Motor neuron (in vitro differentiated cells): Measurements from ENCODE around the gene SP1. TPM values are rescaled to one million over a fixed set of nuclear protein-coding genes. Genes with fewer than 3 reads are reported as not detected.
"Not testable (repeated sequence)": the region's sequence is repeated elsewhere in the genome, so short reads cannot be mapped to it uniquely, and the experiment has no call there.

Experiments used
- ATAC-seq, 8 experiments: fragments of 200-7000 bp; cut with Tn5 transposase; replicated peaks in 6 of 8; 2 replicates each; pipeline ENCODE4 v1.8.0; 2021; ENCODE audit warnings: mild to moderate bottlenecking in 8 of 8, moderate library complexity in 8 of 8
- H3K27ac ChIP-seq, 2 donors: fragments of 250-450 bp; sonication (Bioruptor Pico); 2 replicates each; pipeline ENCODE4 v1.9.0; 2021; ENCODE audit warnings: antibody characterized with exemption in 2 of 2, mild to moderate bottlenecking in 2 of 2, moderate library complexity in 1 of 2
- H3K4me1 ChIP-seq, 2 donors: fragments of 250-450 bp; sonication (Bioruptor Pico); replicated peaks in 1 of 2; 2 replicates each; pipeline ENCODE4 v1.6.1; 2021; ENCODE audit warnings: antibody characterized with exemption in 2 of 2, mild to moderate bottlenecking in 2 of 2, moderate library complexity in 1 of 2
- H3K4me3 ChIP-seq, 5 donors: fragments of 250-450 bp; sonication (Bioruptor Pico); 2 replicates each; pipeline ENCODE4 v1.9.0; 2021; ENCODE audit warnings: antibody characterized with exemption in 5 of 5, mild to moderate bottlenecking in 5 of 5, moderate library complexity in 4 of 5
- WGBS, 10 experiments: fragments of 450-650 bp; shearing (Covaris generic); methylation state at CpG; one replicate each; pipeline ENCODE4 v1.0.0; 2022; 5-methylcytosine and 5-hydroxymethylcytosine counted together
- in situ Hi-C, 9 experiments: fragments of 400-800 bp; cut with MboI; loops; one replicate each; pipeline ENCODE4 v1.15.0; 2021; ENCODE audit warnings: low sequenced_read_pairs in 9 of 9, low pct_unique_long_range_greater_than_20kb in 2 of 9; ENCODE audit not compliant: unreplicated experiment in 9 of 9
- total RNA-seq, 8 experiments: library from RNA; unstranded; fragments of 300-600 nt; gene quantifications; 2 replicates each; pipeline versions ENCODE4 v1.2.3 to v1.2.4, GENCODE V29; 2022

Gene SP1
- total RNA-seq, 8 experiments from 2014 or later, result 17.2 to 56.3 (median 31.1) TPM

DNA sequence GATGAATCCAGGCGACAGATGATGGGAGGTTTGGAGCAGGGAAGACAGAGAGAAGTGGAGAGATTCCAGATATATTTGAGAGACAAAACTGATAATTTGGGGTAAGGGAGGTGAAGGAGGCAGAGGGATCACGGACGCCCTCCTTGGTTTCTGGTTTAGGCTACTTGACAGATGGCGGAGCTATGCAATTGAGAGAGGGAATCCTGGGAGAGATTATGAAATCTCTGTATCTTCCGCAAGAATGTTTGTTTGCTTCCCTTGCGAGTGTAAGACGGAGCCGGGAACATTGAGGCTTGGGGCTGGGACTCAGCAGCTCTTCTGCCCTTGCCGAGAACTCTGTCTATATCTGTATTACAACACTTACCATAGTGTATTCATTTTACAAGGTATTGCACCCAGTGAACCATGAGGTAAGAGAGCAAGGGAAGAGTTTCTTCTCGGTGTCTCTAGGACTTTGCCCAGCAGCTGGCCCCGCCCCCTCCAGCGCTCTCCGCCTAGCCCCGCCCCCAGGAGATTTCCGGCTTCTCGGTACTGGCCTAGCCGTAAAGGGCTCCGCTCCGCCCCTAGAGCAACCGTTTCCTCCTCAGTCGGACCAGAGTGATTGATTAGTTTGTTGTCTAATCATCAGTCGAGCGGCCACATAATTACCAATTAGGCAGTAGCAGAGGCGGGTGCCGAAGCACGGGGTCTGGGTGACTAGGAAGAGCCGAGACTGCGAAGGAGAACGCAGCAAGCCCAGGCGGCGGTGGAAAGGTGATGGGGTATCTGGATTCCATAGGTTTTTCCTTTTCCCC is 61.3 kb downstream of the SP1 start, which contains the start of gene PRR13:
TSS of gene PRR13 (plus strand) at position 695 of the 794 bp plus-strand sequence. CDS start 981 bp downstream, outside the sequence.
- peak within 1 kb of the TSS; percentile 38 to 72 (median 50) for H3K4me3 ChIP-seq
- 0 to 15% (median 6%) methylated on average over 3 to 15 of the region's 31 CpGs; no CpG with 5 or more reads in 1 of the 10 experiments for WGBS, 10 experiments
- H3K27ac ChIP-seq, result peak within 1 kb of the TSS; percentile 67 to 83
- in situ Hi-C loops, result loop anchor here in 1 of 9 experiments (25.0 kb wide), 1 partner anchor 104 kb away; the partner anchor contains the start of gene SP7
- peaks cover 14% of the 10 kb centered on the region in 2 donors for H3K4me1 ChIP-seq
- ATAC-seq, result peak; percentile 92 to 99 (median 98)

DNA sequence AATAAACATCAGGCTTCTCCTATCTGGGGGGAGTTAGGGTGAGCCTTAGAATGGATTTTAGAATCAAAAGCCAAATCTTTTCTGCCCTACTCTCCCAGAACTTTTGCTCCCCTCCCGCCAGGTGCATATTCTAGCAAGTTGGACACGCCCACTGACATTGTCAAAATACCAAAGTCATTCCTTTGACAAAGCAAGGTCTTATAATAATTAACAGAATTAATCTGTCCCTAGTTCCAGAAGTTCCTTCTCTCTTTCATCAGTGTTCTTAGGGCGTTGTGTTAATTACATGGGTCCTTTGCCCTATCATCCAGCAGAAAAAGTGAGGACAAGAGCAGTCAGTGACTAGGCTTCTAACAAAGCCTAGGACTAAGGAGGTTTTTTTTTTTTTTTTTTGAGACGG is 64.0 kb downstream of the SP1 start:
- ATAC-seq, result no peak
- WGBS, 10 experiments, result 73 to 100% (median 86%) methylated on average over 2 to 3 of the region's 4 CpGs; no CpG with 5 or more reads in 3 of the 10 experiments
- Histone ChIP-seq H3K27ac (no peak overlapping the region), H3K4me1 (peaks cover 14% of the 10 kb centered on the region in 2 donors), H3K4me3 (no peak overlapping the region)
- in situ Hi-C loops, result loop anchor here in 1 of 9 experiments (25.0 kb wide), 1 partner anchor 107 kb away; the partner anchor contains the start of gene SP7

DNA sequence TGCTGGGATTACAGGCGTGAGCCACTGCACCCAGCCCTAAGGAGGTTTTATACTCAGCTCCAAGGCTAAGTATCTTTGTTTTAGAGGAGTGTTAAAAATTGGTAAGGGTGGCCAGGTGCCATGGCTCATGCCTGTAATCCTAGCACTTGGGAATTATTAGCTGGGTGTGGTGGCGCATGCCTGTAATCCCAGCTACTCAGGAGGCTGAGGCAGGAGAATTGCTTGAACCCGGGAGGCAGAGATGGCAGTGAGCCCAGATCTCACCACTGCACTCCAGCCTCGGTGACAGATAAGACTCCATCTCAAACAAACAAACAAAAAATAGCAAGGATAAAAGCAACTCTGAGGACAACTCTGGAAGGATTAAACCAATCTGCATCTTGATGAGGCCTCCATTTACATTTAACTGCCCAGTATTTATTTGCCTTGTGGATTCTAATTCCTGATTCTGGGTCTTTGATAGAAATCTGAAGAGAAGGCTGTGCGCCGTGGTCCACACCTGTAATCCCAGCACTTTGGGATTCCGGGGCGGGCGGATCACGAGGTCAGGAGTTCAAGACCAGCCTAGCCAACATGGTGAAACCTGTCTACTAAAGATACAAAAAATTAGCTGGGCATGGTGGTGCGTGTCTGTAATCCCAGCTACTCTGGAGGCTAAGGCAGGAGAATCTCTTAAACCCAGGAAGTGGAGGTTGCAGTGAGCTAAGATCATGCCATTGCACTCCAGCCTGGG is 64.8 kb downstream of the SP1 start:
- WGBS, 10 experiments, result 82 to 100% (median 96%) methylated on average over 1 to 9 of the region's 11 CpGs
- in situ Hi-C loops, result loop anchor here in 1 of 9 experiments (25.0 kb wide), 1 partner anchor 107 kb away; the partner anchor contains the start of gene SP7
- not testable (repeated sequence) for H3K4me3 ChIP-seq, H3K27ac ChIP-seq, ATAC-seq
- H3K4me1 ChIP-seq, result peaks cover 14% of the 10 kb centered on the region in 2 donors

DNA sequence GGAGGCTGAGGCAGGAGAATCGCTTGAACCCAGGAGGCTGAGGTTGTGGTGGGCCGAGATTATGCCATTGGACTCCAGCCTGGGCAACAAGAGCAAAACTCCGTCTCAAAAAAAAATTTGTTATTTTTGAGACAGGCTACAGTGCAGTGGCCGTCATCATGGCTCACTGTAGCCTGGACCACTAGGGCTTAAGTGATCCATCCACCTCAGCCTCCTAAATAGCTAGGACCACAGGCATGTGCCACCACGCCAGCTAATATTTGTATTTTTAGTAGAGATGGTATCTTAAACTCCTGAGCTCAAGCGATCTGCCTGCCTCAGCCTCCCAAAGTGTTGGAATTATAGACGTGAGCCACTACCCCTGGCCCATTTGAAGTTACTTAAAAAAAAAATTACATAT is 71.0 kb downstream of the SP1 start:
- Histone ChIP-seq H3K4me3 (no peak overlapping the region), H3K27ac (no peak overlapping the region), H3K4me1 (peaks cover 7 to 13% of the 10 kb centered on the region in 2 donors)
- in situ Hi-C loops, result no loop called here
- ATAC-seq, result no peak
- WGBS, 10 experiments, result 75 to 100% (median 100%) methylated on average over 1 to 4 of the region's 7 CpGs; no CpG with 5 or more reads in 4 of the 10 experiments

DNA sequence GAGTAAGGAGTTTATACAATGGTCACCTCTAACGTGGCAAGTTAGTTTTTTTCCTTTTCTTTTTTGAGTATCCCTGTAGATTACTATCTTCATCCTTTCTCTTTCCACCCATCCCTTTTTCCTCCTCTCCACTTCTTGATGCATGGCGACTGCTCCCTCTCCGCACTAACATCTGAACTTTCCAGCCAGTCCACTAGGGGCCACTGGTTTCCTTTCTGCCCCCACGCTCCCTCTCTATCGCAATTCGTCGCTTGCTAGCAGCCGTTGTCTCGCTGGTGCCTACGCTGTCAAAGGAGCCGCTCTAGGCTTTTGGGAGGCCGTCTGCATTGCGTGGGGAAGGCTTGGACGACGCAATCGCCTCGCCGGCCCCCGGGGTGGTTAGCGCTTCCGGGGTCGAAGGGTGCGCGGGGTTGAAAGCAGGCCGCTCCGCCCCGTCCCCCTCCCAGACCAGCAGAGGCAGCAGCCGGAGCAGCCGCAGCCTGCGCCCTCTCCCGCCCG is 71.7 kb downstream of the SP1 start, which contains the start of gene PCBP2:
TSS of gene PCBP2 (plus strand) at position 442 of the 498 bp plus-strand sequence. CDS start 2,699 bp downstream, outside the sequence.
- in situ Hi-C loops, result no loop called here
- ATAC-seq, result peak; percentile 87 to 98 (median 96)
- Histone ChIP-seq H3K4me3 (peak within 1 kb of the TSS; percentile 57 to 84 (median 69)), H3K27ac (peak within 1 kb of the TSS; percentile 92 to 95), H3K4me1 (peaks cover 7 to 13% of the 10 kb centered on the region in 2 donors)
- WGBS, 10 experiments, result 0 to 7% (median 1%) methylated on average over 2 to 11 of the region's 32 CpGs

DNA sequence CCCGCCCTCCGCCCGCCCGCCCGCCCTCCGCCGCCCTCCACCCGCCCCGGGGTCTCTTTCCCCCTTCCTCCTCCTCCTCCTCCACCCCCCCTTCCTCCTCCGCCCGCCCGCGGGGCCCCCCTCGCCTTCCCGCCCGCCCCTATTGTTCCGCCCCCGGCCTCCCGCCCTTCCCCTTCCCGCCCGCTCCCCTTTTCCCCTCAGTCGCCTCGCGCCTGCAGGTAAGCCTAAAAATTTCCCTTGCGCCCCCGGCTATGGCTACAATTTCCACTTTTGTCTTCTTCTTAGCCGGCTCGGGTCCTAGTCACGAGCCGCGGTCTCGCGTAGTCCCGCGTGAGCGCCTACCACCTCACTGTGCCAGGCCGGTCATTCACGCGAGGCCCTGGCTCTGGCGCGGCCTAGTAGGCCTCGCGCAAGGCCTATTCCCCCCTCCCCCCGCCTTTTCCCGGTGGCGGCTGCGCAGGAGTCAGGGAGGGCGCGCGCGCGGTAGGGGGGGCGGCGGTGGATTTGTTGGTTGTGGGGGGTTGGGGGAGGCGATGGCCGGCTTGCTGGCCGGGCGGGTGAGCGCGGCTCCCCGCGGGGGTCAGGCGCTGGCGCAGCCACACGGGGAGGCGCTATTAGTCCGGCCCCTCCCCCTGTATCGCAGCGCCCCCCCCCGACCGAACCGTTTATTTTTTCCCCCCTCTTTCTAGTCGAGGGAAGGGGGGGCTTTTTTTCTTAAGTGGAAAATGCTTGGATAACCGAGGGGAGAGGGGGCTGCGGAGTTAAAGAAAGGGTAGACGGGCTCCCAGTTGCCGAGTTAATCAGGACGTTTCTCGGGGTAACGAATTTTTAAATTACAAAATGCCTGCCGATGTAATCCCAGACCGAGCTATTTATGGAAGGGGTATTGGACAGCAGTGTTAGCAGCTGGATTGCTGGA is 72.4 kb downstream of the SP1 start:
- Histone ChIP-seq H3K4me3 (peak overlapping the region; percentile 57 to 84 (median 69)), H3K4me1 (peaks cover 7 to 13% of the 10 kb centered on the region in 2 donors), H3K27ac (peak overlapping the region; percentile 92 to 95)
- peak; percentile 39 to 56 (median 49) for ATAC-seq
- 0 to 3% (median 0%) methylated on average over 1 to 9 of the region's 82 CpGs; no CpG with 5 or more reads in 2 of the 10 experiments for WGBS, 10 experiments
- in situ Hi-C loops, result no loop called here

DNA sequence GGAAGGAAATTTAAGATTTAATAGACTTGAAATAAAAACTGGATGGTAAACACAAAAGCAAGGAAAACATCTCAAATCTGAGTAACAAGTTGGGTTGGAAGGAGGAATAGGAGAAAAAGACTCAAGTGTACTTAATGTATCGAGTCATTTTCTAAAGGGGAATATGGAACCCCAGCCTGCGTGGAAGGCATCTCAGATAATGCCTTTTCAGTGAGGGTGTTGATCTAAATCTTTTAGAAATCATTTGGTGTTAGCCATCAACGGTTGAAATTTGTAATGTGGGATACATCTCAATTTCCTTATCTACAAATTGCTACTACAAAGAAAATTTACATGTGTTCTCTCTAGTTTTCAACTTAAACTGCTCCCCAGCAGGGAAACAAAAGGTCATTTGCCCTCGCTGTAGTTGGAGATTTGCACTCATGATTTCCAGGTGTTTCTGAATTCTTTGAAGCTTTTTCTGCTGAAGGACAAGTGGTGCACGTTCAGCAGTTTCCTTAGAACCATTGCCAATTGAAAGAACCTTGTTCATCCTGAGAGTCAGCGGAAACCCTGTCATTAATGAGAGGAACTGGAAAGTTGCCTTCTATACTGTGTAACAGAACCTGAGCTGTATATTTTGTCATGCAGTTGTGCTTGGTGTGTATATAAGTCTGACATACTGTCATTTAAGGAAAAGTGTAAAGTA is 74.1 kb downstream of the SP1 start:
- H3K4me1 ChIP-seq, result peaks cover 7 to 13% of the 10 kb centered on the region in 2 donors
- H3K27ac ChIP-seq, result no peak overlapping the region
- H3K4me3 ChIP-seq, result peak overlapping the region in 2 of 5 donors; percentile 68 to 78
- 13 to 80% (median 64%) methylated on average over 1 to 6 of the region's 6 CpGs for WGBS, 10 experiments
- no peak for ATAC-seq
- in situ Hi-C loops, result no loop called here

DNA sequence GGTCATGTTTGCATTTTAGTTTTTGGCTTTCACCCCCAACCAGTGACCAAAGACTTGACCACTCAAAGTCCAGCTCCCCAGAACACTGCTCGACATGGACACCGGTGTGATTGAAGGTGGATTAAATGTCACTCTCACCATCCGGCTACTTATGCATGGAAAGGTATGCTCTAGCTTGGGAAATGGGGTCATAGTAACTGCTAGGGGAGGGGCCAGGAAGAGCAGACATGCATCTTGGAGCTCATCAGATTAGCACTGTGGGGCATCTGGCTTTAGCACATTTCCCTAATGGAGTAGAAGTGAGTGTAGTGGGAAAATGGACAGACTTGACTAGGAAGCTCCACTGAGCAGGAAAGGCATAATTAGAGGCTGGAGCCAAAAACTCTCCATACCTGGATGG is 74.7 kb downstream of the SP1 start:
- in situ Hi-C loops, result no loop called here
- no peak overlapping the region for H3K4me3 ChIP-seq
- H3K27ac ChIP-seq, result no peak overlapping the region
- WGBS, 10 experiments, result 40 to 100% (median 96%) methylated on average over 1 to 3 of the region's 3 CpGs; no CpG with 5 or more reads in 1 of the 10 experiments
- ATAC-seq, result no peak
- peaks cover 7 to 13% of the 10 kb centered on the region in 2 donors for H3K4me1 ChIP-seq

DNA sequence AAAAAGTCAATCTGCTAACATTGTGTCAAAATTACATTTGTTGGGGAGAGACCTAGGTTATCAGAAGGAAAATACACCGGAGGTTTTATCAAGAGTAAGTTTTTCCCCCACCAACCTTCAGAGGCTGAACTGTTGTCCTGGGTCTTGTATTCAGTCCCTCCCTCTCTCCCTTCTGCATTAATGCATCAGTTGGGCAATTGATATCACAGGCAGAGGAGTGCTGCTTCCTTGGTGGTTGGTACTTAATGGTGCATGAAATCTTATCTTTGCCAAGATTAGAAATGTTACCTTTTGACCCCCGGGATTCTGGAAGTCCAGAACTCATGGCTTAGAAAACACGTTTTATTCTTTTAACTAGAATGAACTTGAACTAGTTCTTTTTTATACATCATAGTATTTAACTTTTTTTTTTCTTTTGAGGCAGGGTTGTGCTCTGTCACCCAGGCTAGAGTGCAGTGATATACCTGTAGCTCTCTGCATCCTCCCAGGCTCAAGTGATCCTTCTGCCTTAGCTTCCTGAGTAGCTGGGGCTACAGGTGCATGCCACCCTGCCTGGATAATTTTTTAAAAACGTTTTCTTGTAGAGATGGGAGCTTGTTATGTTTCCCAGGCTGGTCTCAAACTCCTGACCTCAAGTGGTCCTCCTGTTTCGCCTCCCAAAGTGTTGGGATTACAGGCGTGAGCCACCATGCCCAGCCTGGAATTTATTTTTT is 76.8 kb downstream of the SP1 start:
- H3K4me3 ChIP-seq, result no peak overlapping the region
- H3K4me1 ChIP-seq, result peaks cover 7 to 13% of the 10 kb centered on the region in 2 donors
- 63 to 92% (median 87%) methylated on average over 4 to 6 of the region's 6 CpGs for WGBS, 10 experiments
- ATAC-seq, result no peak
- in situ Hi-C loops, result no loop called here
- no peak overlapping the region for H3K27ac ChIP-seq

DNA sequence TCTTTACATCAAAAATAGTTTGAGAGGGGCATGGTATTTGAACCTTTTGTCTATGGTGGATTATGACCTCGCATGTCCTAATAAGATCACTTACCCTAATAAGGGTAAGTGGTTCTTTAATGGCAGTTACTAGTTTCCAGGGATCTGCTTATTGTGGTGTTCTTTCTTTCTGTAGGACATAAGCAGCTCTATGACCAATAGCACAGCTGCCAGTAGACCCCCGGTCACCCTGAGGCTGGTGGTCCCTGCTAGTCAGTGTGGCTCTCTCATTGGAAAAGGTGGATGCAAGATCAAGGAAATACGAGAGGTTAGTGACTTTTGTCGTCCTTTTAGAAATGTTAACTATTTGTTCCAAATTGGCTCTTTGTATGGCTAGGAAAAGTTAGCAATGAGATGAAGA is 79.1 kb downstream of the SP1 start:
- H3K4me3 ChIP-seq, result no peak overlapping the region
- H3K27ac ChIP-seq, result no peak overlapping the region
- peaks cover 0 to 7% of the 10 kb centered on the region in 2 donors for H3K4me1 ChIP-seq
- WGBS, 10 experiments, result 47 to 100% (median 89%) methylated on average over 1 to 4 of the region's 4 CpGs; no CpG with 5 or more reads in 1 of the 10 experiments
- no peak for ATAC-seq
- in situ Hi-C loops, result no loop called here

DNA sequence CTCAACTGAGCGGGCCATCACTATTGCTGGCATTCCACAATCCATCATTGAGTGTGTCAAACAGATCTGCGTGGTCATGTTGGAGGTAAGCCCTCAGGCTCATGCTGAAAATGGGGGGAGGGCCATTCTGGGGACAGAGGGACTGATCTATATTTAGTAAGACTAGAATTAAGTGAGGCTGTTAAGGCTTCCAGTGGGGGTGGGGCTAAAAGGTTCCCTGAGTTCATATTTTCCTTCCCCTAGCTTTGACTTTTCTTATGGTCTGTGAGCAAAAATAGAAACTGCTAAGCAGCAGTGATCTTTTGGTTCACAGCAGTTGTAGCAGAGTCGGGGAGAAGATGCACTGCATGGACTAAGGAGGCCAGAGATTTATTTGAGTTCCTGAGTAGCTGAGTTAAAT is 81.1 kb downstream of the SP1 start:
- H3K27ac ChIP-seq, result no peak overlapping the region
- in situ Hi-C loops, result no loop called here

More for the DNA sequence above, 81.1 kb downstream of the SP1 start:
- ATAC-seq, result no peak
- WGBS, 10 experiments, result 43 to 100% (median 93%) methylated on average over 1 to 3 of the region's 3 CpGs; no CpG with 5 or more reads in 1 of the 10 experiments
- Histone ChIP-seq H3K4me1 (peaks cover 0 to 3% of the 10 kb centered on the region in 2 donors), H3K4me3 (no peak overlapping the region)
